CD4-positive, alpha-beta T cell treated with Interleukin-6 at 100 ng/mL for 8 hours (primary cell): Measurements from ENCODE around the gene REPS2.

Experiments used
- DNase-seq: peaks from one replicate; pipeline ENCODE4 v3.0.0-alpha.2; 2020; ENCODE audit warnings: mixed read lengths, low spot score

Gene REPS2

GRCh38 chrX:17081968-17082367 is 135.5 kb downstream of the REPS2 start:
- DNase-seq, result no peak

- DNase-seq, result no peak
Observed at GRCh38 chrX:17082831-17083230, 136.4 kb downstream of the REPS2 start.

GRCh38 chrX:17086317-17086716 is 139.9 kb downstream of the REPS2 start:
- DNase-seq, result no peak

- DNase-seq, result no peak
Observed at GRCh38 chrX:17095161-17095560, 148.7 kb downstream of the REPS2 start.

- no peak for DNase-seq
Observed at GRCh38 chrX:17098516-17099247, 152.2 kb downstream of the REPS2 start.

GRCh38 chrX:17104433-17104832 is 158.0 kb downstream of the REPS2 start:
- DNase-seq, result no peak

- no peak for DNase-seq
Observed at GRCh38 chrX:17120816-17121215, 174.4 kb downstream of the REPS2 start.

- DNase-seq, result no peak
Observed at GRCh38 chrX:17154001-17154400, 207.5 kb downstream of the REPS2 start.

- no peak for DNase-seq
Observed at GRCh38 chrX:17160975-17161374, 214.5 kb downstream of the REPS2 start.

- DNase-seq, result no peak
Observed at GRCh38 chrX:17161991-17162390, 215.5 kb downstream of the REPS2 start.

GRCh38 chrX:17164079-17164478 is 217.6 kb downstream of the REPS2 start:
- DNase-seq, result no peak

- DNase-seq, result no peak
Observed at GRCh38 chrX:17164941-17165340, 218.5 kb downstream of the REPS2 start.

GRCh38 chrX:17167915-17168314 is 221.5 kb downstream of the REPS2 start:
- no peak for DNase-seq

- DNase-seq, result no peak
Observed at GRCh38 chrX:17170973-17171372, 224.5 kb downstream of the REPS2 start.

- DNase-seq, result no peak
Observed at GRCh38 chrX:17174671-17175070, 228.2 kb downstream of the REPS2 start.

- no peak for DNase-seq
Observed at GRCh38 chrX:17182317-17182716, 235.9 kb downstream of the REPS2 start.

GRCh38 chrX:17183566-17183965 is 237.1 kb downstream of the REPS2 start:
- no peak for DNase-seq

GRCh38 chrX:17185431-17185830 is 239.0 kb downstream of the REPS2 start:
- DNase-seq, result no peak

- DNase-seq, result no peak
Observed at GRCh38 chrX:17187136-17187756, 240.8 kb downstream of the REPS2 start.

GRCh38 chrX:17192106-17192505 is 245.6 kb downstream of the REPS2 start:
- no peak for DNase-seq
